ENCODE results near the gene DNAH11.

DNA sequence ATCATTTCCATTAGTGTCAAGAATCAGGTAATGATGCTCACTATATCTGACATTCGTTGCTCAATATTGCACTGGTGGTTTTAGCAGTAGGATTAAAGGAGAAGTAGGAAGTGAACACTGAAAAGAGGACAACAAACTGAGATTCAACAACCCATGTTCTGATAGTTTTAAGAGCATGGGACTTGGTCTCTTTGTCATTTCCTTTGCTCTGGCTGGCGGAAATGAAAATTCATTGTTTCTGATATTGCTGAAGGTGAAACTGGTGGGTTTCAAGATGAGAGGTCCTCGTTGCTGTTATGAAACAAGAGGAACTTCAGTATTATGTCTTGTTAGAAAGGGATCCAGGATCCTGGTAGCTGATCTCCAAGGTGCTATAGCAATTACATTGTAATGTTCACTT is 129.0 kb downstream of the DNAH11 start:
- TF ChIP-seq POLR2A (IDR thresholded peaks at IDR 0.05) (no peak), CTCF (IDR thresholded peaks at IDR 0.05) (no peak)

All from upper lobe of left lung (tissue), 4 donors.